Panc1 (cell line): Measurements from ENCODE around the gene ITGA2.

Experiments used
- POLR2AphosphoS5 ChIP-seq: IDR thresholded peaks from 2 replicates; pipeline ENCODE4 v1.6.1; 2012; ENCODE audit warnings: mild to moderate bottlenecking, low read depth, low read length, moderate library complexity
- TCF7L2 ChIP-seq: IDR thresholded peaks from 2 replicates; pipeline ENCODE4 v1.6.1; 2011; ENCODE audit warnings: mild to moderate bottlenecking, low read depth, low read length, inconsistent platforms
- TF ChIP-seq, protein P1 (sequence below): fragments of 450-650 bp; IDR thresholded peaks from 2 replicates; pipeline ENCODE4 v1.5.1; 2017; ENCODE audit warnings: mild to moderate bottlenecking
- TF ChIP-seq, protein P2 (sequence below), 2 experiments: IDR thresholded peaks; 2 replicates each; pipeline ENCODE4 v1.6.1; 2011 to 2012; ENCODE audit warnings: low read depth in 2 of 2, control low read depth in 1 of 2, low read length in 1 of 2, mild to moderate bottlenecking in 1 of 2, moderate library complexity in 1 of 2; ENCODE audit not compliant: insufficient read depth in 1 of 2

DNA sequence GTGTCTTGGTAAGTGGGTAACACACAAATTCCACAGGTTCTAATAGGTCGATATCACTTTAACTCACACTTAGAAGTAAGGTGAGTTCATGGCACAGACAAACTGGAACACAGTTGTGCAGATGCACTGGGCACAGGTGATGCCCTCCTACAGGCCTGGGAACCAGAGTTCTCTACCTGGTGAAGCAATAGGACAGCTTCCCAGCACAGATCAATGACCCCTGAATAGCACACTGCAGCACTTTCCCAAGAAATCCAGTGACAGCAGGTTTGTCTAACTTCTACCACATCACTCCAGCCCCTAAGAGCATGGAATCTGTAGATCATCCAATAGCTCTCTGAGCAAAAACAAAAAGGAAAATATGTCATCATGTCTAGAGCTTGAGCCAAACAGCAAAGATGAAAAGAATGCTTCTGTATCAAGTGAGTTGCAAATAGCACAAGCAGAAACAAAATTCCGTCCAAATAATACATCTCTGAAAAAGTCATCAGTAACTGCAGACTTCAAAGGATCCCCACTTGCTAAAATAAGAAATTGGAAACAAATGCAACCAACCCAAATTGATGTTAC, 86.9 kb downstream of the ITGA2 start:
- TF ChIP-seq, protein P1, sequence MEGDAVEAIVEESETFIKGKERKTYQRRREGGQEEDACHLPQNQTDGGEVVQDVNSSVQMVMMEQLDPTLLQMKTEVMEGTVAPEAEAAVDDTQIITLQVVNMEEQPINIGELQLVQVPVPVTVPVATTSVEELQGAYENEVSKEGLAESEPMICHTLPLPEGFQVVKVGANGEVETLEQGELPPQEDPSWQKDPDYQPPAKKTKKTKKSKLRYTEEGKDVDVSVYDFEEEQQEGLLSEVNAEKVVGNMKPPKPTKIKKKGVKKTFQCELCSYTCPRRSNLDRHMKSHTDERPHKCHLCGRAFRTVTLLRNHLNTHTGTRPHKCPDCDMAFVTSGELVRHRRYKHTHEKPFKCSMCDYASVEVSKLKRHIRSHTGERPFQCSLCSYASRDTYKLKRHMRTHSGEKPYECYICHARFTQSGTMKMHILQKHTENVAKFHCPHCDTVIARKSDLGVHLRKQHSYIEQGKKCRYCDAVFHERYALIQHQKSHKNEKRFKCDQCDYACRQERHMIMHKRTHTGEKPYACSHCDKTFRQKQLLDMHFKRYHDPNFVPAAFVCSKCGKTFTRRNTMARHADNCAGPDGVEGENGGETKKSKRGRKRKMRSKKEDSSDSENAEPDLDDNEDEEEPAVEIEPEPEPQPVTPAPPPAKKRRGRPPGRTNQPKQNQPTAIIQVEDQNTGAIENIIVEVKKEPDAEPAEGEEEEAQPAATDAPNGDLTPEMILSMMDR: no peak
- no peak for TF ChIP-seq POLR2AphosphoS5
- TF ChIP-seq, protein P2, sequence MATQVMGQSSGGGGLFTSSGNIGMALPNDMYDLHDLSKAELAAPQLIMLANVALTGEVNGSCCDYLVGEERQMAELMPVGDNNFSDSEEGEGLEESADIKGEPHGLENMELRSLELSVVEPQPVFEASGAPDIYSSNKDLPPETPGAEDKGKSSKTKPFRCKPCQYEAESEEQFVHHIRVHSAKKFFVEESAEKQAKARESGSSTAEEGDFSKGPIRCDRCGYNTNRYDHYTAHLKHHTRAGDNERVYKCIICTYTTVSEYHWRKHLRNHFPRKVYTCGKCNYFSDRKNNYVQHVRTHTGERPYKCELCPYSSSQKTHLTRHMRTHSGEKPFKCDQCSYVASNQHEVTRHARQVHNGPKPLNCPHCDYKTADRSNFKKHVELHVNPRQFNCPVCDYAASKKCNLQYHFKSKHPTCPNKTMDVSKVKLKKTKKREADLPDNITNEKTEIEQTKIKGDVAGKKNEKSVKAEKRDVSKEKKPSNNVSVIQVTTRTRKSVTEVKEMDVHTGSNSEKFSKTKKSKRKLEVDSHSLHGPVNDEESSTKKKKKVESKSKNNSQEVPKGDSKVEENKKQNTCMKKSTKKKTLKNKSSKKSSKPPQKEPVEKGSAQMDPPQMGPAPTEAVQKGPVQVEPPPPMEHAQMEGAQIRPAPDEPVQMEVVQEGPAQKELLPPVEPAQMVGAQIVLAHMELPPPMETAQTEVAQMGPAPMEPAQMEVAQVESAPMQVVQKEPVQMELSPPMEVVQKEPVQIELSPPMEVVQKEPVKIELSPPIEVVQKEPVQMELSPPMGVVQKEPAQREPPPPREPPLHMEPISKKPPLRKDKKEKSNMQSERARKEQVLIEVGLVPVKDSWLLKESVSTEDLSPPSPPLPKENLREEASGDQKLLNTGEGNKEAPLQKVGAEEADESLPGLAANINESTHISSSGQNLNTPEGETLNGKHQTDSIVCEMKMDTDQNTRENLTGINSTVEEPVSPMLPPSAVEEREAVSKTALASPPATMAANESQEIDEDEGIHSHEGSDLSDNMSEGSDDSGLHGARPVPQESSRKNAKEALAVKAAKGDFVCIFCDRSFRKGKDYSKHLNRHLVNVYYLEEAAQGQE (IDR thresholded peaks at IDR 0.05; ENCODE audit: insufficient read depth in 1 of 2, low read depth in 2 of 2, low read length in 1 of 2): no peak
- TF ChIP-seq TCF7L2: no peak
